HCT116 (cell line): ENCODE measurements around the gene TSTD2. TPM values are rescaled to one million over a fixed set of nuclear protein-coding genes. Genes with fewer than 3 reads are reported as not detected.

Source experiments
- ATAC-seq: fragments of 200-7000 bp; cut with Tn5 transposase; 2 replicates; pipeline ENCODE4 v1.9.1; 2020; ENCODE audit warnings: mild to moderate bottlenecking, moderate library complexity
- BruUV-seq: library from RNA; stranded (reverse); fragments of 400-500 nt; replicated peaks from 2 replicates; lab custom pipeline; 2021; lab: Mats Ljungman, UMichigan
- CTCF ChIA-PET: fragments of 300-600 bp; sonication (Branson Sonifier 250); formaldehyde crosslinking; loops from one replicate; lab custom pipeline; 2021; ENCODE audit warnings: antibody characterized with exemption; lab: Charles Lee
- POLR2A ChIA-PET: fragments of 300-600, 350-600 bp; sonication (Branson Sonifier 250); formaldehyde crosslinking; loops from one replicate; lab custom pipeline; 2021; ENCODE audit warnings: antibody characterized with exemption; lab: Charles Lee
- RAD21 ChIA-PET, 2 experiments: fragments of 300-600 bp; sonication (Branson Sonifier 250); formaldehyde crosslinking; loops; one replicate each; lab custom pipeline; 2023; ENCODE audit warnings: low total read pairs in 2 of 2; ENCODE audit not compliant: uncharacterized antibody in 2 of 2, unreplicated experiment in 2 of 2, low non-redundant PET in 1 of 2; lab: Charles Lee
- DNase-seq: peaks from one replicate; pipeline ENCODE4 v3.0.0-alpha.2; 2010; ENCODE audit warnings: low read depth, low spot score
- H2AFZ ChIP-seq: fragments of 200-600 bp; shearing (Covaris generic), sonication (generic); 2 replicates; pipeline ENCODE4 v1.6.1; 2017; ENCODE audit warnings: low read depth, mixed run types, mixed read lengths, antibody characterized with exemption, low read length; ENCODE audit not compliant: poor library complexity, severe bottlenecking
- H3K27ac ChIP-seq: 2 replicates; pipeline ENCODE4 v1.5.1; 2012; ENCODE audit warnings: low read depth, low read length
- H3K27me3 ChIP-seq: fragments of 200-600 bp; sonication (generic); 2 replicates; pipeline ENCODE4 v1.6.1; 2016; ENCODE audit warnings: mixed run types, low read length, mixed read lengths; ENCODE audit not compliant: insufficient read depth
- H3K36me3 ChIP-seq, 2 experiments: fragments of 200-500 bp in 1 of 2; fragments of 200-600 bp in 1 of 2; sonication (Bioruptor generic) in 1 of 2; sonication (generic) in 1 of 2; 2 replicates each; pipeline versions ENCODE4 v1.5.1 to v1.6.1; 2014 to 2016; ENCODE audit warnings: low read length in 2 of 2, inconsistent platforms in 1 of 2, mixed read lengths in 1 of 2, mixed run types in 1 of 2; ENCODE audit not compliant: insufficient read depth in 2 of 2, control insufficient read depth in 1 of 2
- H3K4me1 ChIP-seq, 2 experiments: fragments of 200-600 bp in 1 of 2; sonication (generic) in 1 of 2; 2 replicates each; pipeline versions ENCODE4 v1.5.1 to v1.6.1; 2012 to 2017; ENCODE audit warnings: low read length in 2 of 2, inconsistent platforms in 1 of 2, mild to moderate bottlenecking in 1 of 2, mixed read lengths in 1 of 2, mixed run types in 1 of 2, moderate library complexity in 1 of 2; ENCODE audit not compliant: insufficient read depth in 2 of 2, control insufficient read depth in 1 of 2
- H3K4me2 ChIP-seq: fragments of 200-600 bp; sonication (generic); 2 replicates; pipeline ENCODE4 v1.6.1; 2017; ENCODE audit warnings: mixed run types, low read length, mixed read lengths
- H3K4me3 ChIP-seq, 2 experiments: fragments of 200-600 bp in 1 of 2; sonication (generic) in 1 of 2; replicated peaks in 1 of 2; 2 replicates each; pipeline ENCODE4 v1.5.1; 2011 to 2016; ENCODE audit warnings: low read length in 2 of 2, control low read depth in 1 of 2, low read depth in 1 of 2, mild to moderate bottlenecking in 1 of 2, mixed read lengths in 1 of 2, mixed run types in 1 of 2
- H3K79me2 ChIP-seq: fragments of 200-600 bp; sonication (generic); 2 replicates; pipeline ENCODE4 v1.6.1; 2017; ENCODE audit warnings: mild to moderate bottlenecking, mixed run types, low read length, moderate library complexity, mixed read lengths; ENCODE audit not compliant: insufficient read depth
- H3K9ac ChIP-seq: fragments of 200-600 bp; sonication (generic); 2 replicates; pipeline ENCODE4 v1.6.1; 2016; ENCODE audit warnings: low read length, mixed read lengths
- H3K9me2 ChIP-seq: fragments of 200-600 bp; sonication (generic), shearing (Covaris generic); 2 replicates; pipeline ENCODE4 v1.6.1; 2017; ENCODE audit warnings: mixed run types, mild to moderate bottlenecking, moderate library complexity; ENCODE audit not compliant: insufficient read depth
- H3K9me3 ChIP-seq, 2 experiments: fragments of 200-500 bp in 1 of 2; fragments of 200-600 bp in 1 of 2; sonication (Bioruptor generic) in 1 of 2; sonication (generic) in 1 of 2; 2 replicates each; pipeline ENCODE4 v1.6.1; 2014 to 2017; ENCODE audit warnings: low read length in 2 of 2, mixed read lengths in 2 of 2, inconsistent platforms in 1 of 2, low read depth in 1 of 2, mild to moderate bottlenecking in 1 of 2, mixed run types in 1 of 2, moderate library complexity in 1 of 2; ENCODE audit not compliant: control insufficient read depth in 1 of 2, insufficient read depth in 1 of 2
- H4K20me1 ChIP-seq: fragments of 200-600 bp; sonication (generic), shearing (Covaris generic); 2 replicates; pipeline ENCODE4 v1.6.1; 2017; ENCODE audit warnings: mixed run types, mild to moderate bottlenecking, moderate library complexity; ENCODE audit not compliant: insufficient read depth
- POLR2AphosphoS5 ChIP-seq: IDR thresholded peaks from 2 replicates; pipeline ENCODE4 v1.6.1; 2011; ENCODE audit warnings: mild to moderate bottlenecking, low read depth, low read length, moderate library complexity
- RAD21 ChIP-seq: IDR thresholded peaks from 2 replicates; pipeline ENCODE4 v1.6.1; 2012; ENCODE audit warnings: low read depth, mild to moderate bottlenecking
- YY1 ChIP-seq: IDR thresholded peaks from 2 replicates; pipeline ENCODE4 v1.6.1; 2011; ENCODE audit warnings: low read length, low read depth, moderate library complexity, mild to moderate bottlenecking; ENCODE audit not compliant: insufficient replicate concordance; ENCODE audit errors: extremely low read depth
- intact Hi-C: fragments of 100-400 bp; cut with micrococcal nuclease; formaldehyde crosslinking; loops from 2 replicates; pipeline ENCODE4 v1.10.0; 2022
- total RNA-seq: library from RNA; stranded (reverse); gene quantifications from one replicate; pipeline ENCODE4 v1.2.1, GENCODE V29; 2021; ENCODE audit not compliant: unreplicated experiment
- TF ChIP-seq, protein P1 (sequence below): IDR thresholded peaks from 2 replicates; pipeline ENCODE4 v1.6.1; 2011; ENCODE audit warnings: mild to moderate bottlenecking, low read length, moderate library complexity; ENCODE audit not compliant: insufficient replicate concordance; ENCODE audit errors: extremely low read depth
- TF ChIP-seq, protein P2 (sequence below): IDR thresholded peaks from 2 replicates; pipeline ENCODE4 v1.6.1; 2012

TSTD2 gene
- total RNA-seq, 1 experiment from 2014 or later, result 16.0 TPM

DNA sequence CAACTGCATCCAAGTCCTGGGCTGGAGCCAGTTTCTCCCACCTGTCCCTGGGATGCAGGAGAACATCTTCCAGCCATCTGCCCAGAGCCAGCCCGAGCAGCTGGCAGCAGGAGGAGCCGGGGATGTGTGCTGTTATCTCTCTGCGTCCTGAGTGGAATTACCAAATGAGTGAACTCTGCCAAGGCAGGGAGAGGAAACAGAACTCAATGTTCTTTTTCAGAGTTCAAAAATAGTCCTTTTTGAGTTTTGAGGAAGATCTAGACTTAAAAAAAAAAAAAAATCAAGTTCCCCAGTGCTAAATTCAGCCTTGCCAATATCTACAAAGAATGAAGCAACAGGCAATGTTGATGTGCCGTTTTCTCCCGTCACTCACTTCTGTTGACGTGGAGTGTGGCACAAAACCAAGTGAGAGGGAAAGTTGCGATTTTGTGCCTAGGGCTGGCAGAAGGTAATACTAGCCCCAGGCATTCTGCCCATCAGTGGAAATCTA lies 75.5 kb downstream of the TSTD2 start:
- BruUV-seq, result no TSS peak
- no peak overlapping the region for H2AFZ ChIP-seq
- no peak overlapping the region for H3K4me2 ChIP-seq
- ChIA-PET CTCF (no interaction called here), RAD21 (no interaction called here), POLR2A (no interaction called here)
- H3K27me3 ChIP-seq, result no peaks in the 10 kb centered on the region
- no peak overlapping the region for H3K9ac ChIP-seq
- TF ChIP-seq YY1, result no peak
- TF ChIP-seq, protein P1, sequence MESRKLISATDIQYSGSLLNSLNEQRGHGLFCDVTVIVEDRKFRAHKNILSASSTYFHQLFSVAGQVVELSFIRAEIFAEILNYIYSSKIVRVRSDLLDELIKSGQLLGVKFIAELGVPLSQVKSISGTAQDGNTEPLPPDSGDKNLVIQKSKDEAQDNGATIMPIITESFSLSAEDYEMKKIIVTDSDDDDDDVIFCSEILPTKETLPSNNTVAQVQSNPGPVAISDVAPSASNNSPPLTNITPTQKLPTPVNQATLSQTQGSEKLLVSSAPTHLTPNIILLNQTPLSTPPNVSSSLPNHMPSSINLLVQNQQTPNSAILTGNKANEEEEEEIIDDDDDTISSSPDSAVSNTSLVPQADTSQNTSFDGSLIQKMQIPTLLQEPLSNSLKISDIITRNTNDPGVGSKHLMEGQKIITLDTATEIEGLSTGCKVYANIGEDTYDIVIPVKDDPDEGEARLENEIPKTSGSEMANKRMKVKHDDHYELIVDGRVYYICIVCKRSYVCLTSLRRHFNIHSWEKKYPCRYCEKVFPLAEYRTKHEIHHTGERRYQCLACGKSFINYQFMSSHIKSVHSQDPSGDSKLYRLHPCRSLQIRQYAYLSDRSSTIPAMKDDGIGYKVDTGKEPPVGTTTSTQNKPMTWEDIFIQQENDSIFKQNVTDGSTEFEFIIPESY, result no peak
- TF ChIP-seq POLR2AphosphoS5, result no peak
- TF ChIP-seq, protein P2, sequence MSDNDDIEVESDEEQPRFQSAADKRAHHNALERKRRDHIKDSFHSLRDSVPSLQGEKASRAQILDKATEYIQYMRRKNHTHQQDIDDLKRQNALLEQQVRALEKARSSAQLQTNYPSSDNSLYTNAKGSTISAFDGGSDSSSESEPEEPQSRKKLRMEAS, result no peak
- no peak for TF ChIP-seq RAD21
- no peaks in the 10 kb centered on the region for H3K79me2 ChIP-seq
- no peaks in the 10 kb centered on the region for H4K20me1 ChIP-seq
- DNase-seq (no peak), ATAC-seq (no peak)
- H3K4me1 ChIP-seq, result no peaks in the 10 kb centered on the region
- no peak overlapping the region for H3K27ac ChIP-seq
- no peak overlapping the region for H3K4me3 ChIP-seq
- intact Hi-C loops, result no loop called here
- no peaks in the 10 kb centered on the region for H3K9me2 ChIP-seq
- no peaks in the 10 kb centered on the region for H3K9me3 ChIP-seq
- H3K36me3 ChIP-seq, result no peaks in the 10 kb centered on the region
